GM18870 (cell line): Measurements from ENCODE around the gene HAAO.
A peak's percentile ranks its signal among the peaks of the same experiment; 100 is the strongest.

ENCODE experiments used
- ATAC-seq: cut with Tn5 transposase; IDR thresholded peaks from one replicate; pipeline ENCODE4 v1.9.1; 2021; ENCODE audit warnings: moderate library complexity; ENCODE audit not compliant: unreplicated experiment

HAAO gene

DNA sequence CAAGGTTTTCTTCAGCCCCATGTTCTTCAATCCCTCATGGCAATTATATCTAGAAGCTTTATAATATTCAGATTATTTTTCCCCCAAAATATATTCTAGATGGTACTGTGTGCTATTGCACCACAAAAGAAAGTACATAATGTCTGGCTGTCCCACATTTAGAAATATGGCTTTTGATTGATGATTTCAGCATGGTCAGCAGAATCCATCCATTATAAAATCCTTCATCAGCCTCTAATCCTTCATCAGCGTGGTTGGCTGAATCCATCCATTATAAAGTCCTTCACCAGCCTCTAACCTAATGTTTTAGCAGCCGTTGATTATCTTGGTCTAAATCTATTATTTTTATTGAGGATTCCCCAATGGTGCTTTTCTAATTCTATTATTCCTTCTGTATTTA is 23.3 kb upstream of the HAAO start:
- ATAC-seq: no peak

DNA sequence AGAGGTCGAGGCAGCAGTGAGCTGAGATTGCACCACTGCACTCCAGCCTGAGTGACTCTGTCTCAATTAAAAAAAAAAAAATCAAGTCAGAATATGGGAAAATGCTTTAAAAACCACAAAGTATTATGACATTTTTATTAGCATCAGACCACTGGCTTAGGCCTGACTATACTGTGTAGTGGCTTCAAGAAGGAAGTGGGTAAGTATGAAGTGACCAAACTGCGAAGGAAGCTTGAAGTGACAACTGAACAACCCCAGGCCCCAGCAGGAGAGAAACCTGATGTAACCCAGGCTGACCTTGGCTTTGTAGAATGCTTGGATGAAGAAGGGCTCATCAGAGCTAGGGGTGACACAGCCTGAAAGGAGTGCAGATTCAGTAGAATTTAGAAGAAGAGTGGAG is 21.4 kb upstream of the HAAO start:
- no peak for ATAC-seq

DNA sequence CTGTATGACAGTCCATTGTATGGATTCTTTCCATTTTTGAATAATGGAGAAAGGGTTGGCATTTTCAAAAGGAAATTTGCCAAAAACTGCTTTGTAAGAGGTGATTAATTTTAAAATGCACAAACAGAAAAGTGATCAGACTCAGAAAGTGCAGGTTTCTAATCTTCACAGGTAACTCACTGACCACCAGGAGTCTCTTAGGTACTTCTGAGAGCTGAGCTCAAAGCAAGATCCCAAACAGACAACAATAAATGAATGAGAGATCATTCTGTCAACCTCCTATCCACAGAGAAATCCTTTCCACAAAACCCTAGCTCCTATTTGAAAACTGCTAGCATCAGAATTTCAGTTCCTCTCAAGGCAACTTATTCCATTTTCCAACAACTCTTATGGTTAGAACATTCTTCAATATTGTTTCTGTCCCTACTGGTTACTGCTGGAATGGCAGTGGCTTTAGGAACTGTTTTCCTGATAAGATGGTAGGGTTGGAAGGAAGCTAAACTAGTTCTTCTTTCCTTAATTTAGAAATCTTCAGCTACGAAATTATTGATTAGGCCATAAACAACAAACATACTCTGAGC is 20.6 kb upstream of the HAAO start:
- no peak for ATAC-seq

DNA sequence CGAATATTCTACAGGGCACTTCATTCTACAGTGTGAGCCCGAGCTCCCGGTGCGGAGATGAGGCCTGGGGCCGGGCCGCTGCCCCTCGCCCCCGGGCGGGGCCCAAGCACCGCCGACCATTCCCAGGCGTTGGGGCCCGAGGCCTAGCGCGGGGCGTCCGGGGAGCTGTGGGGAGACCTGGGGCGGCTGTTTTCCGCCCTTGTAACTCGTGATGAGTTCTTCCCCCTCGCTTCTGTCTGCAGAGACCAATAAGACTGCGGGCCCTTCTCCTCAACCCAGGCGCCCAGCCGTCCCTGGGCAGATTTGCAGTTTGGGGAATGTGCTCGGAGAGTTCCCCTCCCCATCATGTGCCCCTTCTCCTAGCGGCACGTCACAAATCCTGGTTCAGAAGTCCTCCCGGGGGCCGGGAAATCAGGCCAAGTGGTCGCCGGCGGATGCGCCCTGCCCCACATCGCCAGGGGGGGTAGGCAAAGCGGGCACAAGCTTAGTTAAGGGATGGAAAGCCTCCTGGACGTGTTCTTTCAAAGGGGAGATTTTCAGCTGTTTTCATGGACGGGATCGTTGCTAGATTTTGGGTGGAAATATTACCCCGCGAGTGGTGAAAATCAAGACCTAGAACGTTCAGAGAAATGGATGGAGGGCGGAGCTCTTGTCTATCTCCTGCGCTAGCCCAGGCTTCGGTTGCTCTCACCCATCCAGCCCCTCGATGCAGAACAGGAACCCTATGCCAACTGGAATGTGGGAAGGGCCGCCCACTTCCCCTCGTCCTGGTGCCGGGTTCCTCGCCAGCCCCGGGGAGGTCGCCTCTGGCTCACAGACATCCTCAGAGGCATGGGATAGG is 18.8 kb upstream of the HAAO start:
- peak; percentile 11 for ATAC-seq

DNA sequence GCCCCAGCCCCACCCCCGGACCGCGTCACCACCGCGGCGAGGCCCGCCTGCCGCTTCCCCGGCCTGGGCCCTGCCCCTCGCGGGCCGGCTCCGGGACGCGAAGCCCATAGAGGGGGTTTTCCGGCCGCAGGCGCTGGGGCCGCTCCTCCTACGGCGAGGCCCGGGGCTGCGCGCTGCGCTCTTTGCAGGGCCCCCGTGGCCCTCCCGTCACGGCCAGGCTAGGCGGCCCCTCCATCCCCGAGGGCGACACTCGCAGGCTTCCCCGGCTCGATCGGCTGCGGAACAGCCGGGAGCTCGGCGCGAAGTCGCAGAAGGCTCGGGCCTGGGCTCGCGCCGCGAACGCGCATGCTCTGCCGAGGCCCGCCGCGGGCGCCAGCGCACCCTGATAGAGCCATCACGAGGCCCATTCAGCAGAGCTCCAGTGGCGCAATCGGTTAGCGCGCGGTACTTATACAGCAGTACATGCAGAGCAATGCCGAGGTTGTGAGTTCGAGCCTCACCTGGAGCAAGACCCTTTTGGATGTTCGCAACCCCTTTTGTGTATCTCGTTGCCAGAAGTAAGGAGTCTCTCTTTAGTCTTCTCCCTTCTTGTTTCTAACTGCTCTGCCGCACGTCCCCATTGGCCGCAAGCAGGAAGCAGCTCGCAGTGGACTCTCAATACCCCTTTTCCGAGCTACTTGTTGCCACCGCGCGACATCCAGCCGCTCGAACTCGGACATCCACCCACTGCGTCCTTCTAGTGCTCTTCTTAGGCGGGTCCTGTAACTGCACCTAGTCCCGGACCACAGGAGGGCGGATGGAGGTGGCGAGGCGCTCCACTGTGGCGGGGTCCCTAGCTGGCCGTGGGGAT is 18.0 kb upstream of the HAAO start:
- ATAC-seq: peak; percentile 74

DNA sequence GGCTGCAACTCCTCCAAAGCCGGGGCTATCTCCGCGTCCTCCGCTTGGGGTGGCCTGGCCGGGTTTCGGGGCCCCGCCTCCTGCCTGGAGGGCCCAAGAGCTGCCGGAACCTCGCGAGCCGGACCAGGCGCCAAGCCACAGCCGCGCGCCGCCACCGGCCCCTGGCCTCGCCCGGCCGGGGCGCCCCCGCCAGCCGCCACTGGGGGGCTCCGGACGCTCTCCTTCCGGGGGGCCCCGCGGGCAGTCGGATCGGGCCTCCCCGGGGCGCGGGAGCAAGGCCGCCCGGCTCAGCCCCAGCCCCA is 17.4 kb upstream of the HAAO start:
- ATAC-seq: peak; percentile 16

DNA sequence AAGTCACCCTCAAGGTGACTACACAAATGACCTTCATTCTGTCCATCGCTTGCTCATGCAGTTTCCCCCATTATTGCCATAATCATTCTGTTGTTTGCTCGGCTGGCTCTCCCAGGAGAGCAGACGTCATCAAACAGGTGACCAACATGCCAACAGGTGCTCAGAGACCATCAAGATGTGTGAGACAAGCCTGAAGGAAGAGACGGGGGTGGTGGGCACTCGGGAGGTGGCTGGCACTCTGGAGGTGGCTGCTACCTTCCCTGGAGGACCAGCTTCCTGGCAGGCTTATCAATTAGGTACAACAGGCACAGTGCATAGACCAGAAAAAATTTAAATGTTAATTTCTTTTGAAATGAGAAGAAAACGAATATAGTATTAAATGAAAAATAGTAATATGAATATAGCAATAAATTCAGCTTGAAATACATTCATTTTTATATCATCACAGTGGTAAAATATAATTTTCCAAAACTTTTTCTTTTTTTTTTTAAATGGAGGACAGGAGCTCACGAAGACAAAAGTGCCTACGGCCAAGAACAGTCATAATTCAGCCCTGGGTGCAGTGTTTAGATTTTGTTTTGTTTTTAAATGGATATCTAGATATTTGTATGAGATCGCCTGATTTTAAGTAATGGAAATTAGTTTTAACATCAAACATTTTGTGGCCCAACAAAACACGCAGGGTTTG is 16.9 kb upstream of the HAAO start:
- no peak for ATAC-seq

DNA sequence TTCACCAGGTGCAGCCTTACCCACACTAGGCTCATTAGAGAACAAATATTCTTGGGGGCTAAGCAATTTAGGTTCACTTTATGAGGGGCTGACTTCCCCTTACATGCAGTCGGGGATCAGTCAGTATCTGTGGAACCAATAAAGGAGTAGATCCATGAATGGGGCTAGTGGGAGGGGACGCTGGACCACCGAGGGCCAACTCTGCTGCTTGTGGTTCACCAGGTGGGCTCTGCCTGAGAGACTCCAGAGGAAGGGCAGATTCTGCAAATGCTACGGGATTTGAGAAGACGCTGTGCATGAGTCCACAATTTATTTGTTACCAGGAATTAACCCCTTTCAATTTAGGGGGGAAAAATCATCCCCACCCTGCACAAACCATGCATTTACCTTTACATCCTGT is 15.9 kb upstream of the HAAO start:
- no peak for ATAC-seq

DNA sequence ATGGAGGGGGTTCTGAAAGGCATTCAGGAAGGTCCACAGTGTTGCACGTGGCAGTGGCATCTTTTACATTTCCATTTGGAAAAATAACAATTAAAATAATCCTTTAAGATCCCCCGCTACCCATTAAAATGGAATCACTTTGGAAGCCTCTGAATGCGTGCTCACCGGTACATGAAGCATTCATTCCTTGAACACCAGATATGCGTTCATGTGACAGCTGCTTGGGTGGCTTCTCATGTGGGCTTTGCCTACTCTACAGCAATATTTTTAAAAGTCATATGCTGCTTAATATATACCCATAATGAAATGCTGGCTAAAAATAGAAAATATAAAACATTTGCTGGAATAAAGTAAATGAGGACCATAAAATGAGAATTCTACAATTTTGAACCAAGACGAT is 14.4 kb upstream of the HAAO start:
- ATAC-seq: no peak

DNA sequence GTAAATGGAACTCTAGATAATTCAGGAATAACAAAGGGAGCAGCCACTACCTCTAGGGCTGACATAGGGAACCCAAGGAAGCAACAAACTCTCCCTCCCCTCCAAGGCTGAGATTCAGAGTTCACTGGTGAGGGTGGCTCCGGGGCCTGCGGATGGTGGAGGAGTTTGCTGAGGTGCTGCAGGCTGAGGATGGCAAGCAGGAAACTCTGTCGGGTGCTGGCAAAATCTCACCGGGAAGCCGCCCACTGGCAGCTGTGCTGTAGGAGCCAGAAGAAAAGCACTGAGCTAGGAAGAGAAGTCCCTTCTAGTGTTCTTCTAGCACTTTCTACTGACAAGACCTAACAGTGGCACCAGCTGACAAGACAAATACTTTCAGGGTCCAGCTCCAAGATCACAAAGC is 12.5 kb upstream of the HAAO start:
- no peak for ATAC-seq

DNA sequence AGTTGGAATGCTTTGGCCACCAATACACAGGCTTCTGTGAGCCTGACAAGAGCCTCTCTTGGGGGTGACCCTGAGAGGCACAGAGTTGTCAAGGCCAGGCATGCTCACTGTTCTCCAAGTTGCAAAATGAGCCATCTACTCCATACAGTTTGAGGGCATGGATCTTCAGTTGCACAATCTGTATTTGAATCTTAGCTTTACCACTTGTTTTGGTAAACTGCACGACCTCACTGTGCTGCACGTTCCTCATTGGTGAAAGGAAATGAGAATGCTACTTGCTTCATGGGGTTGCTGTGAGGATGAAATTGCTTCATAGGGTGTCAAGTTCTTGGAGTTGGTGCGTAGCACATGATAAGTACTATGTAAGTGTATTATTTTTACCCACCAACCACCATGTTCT is 12.0 kb upstream of the HAAO start:
- no peak for ATAC-seq

DNA sequence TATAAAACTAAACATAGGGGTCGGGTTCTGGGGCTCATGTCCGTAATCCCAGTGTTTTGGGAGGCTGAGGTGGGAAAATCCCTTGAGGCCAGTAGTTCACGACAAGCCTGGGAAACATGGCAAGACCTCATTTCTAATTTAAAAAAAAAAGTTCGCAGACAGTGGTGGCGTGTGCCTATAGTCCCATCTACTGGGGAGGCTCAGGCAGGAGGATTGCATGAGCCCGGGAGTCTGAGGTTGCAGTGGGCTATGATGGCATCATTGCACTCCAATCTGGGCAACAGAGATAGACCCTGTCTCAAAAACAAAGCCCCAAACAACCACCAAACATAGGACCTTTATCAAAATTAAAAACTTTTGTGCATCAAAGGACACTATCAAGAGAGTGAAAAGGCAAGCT is 9.8 kb upstream of the HAAO start:
- no peak for ATAC-seq

DNA sequence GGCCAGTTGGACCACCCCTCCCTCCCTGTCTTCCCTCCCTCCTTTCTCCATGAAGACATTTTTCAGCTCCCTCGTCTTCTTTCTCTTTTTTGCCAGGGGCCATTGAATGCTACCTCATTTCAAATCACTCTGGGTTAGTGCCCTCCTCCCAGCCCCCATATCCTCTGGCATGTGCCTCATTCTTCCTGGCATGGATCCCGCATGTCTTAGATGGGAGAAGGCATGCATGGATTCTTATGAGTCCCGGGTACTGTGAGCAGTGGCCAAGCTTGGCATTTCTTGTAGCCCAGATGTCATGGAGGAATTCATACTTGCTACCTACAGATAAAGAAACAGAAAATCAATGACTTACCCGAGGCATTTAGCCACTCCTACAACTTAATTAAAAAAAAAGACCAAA is 9.0 kb upstream of the HAAO start:
- no peak for ATAC-seq

DNA sequence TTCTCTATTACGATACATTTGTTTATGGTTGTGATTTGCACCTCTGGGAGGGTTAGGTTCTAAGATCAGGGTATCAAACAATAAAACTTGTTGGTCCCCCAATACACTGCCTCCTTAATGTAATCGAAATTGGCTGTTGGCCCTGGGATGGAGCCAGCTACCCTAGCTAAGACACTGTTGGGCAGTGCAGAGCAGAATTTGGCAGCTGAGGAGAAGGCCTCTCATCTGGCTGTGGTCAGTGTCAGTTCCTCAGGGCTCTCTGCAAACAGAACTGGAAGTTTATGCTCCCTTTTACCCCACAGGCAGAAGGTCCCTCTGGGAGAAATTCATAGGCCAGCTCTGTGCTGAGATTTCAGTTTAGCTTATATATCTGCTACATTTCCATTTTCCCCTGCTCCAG is 8.6 kb upstream of the HAAO start:
- no peak for ATAC-seq

DNA sequence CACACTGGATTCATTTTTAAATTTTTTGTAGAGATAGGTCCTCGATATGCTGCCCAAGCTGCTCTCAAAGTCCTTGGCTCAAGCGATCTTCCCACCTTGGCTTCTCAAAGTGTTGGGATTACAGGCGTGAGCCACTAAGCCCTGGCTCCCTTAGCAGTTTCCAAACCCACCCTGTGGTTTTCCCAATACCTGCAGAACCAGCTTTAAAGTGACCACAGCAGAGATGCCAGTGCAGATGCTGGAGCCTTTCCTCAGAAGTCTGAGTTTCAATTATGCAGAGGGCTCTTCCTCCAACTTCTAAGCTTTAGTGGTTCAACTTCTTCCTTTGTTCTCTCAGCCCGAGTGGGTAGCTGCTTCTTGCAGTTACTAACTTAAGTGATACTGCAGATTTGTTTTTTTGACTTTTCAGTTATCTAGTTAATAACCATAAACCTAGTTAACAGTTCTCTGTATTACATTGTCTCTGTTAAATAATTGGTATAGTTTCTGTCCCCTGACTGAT is 8.1 kb upstream of the HAAO start:
- ATAC-seq: no peak

DNA sequence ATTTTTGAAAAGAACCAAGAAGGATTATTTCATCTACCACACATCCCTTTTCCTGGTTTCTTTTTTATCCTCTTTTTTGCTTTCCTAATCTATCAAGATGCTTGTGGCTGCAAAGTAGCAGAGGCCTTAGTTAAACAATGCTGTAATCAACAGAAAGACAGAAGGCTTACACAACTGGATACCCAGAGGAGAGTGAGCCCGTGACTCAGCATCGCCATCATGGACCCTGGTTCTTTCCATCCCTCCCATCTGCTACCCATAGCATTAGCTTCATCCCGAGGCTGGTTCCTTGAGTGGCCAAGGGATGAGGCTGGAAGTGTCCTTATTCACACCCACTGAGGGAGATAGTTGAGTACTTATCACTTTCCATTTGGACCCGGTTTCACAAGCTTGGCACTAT is 7.5 kb upstream of the HAAO start:
- ATAC-seq: no peak

DNA sequence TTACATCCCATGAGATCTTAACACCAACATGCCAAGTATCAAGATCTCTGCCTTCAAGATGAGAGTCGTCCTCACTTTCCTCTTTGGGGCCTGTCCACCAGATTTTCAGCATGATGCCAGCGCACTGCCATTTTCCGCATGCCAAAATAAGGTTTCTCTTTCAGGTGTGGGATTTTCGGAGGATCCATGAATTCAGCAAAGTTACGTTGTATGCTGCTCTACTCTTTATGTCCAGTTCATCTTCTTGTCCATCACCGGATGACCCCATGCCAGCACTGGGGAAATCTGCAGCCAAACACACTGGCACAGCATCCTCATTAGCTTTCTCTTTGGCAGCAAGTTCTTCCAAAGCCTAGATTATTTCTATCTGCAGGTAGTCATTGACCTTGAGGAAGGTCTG is 4.9 kb upstream of the HAAO start:
- ATAC-seq: no peak

DNA sequence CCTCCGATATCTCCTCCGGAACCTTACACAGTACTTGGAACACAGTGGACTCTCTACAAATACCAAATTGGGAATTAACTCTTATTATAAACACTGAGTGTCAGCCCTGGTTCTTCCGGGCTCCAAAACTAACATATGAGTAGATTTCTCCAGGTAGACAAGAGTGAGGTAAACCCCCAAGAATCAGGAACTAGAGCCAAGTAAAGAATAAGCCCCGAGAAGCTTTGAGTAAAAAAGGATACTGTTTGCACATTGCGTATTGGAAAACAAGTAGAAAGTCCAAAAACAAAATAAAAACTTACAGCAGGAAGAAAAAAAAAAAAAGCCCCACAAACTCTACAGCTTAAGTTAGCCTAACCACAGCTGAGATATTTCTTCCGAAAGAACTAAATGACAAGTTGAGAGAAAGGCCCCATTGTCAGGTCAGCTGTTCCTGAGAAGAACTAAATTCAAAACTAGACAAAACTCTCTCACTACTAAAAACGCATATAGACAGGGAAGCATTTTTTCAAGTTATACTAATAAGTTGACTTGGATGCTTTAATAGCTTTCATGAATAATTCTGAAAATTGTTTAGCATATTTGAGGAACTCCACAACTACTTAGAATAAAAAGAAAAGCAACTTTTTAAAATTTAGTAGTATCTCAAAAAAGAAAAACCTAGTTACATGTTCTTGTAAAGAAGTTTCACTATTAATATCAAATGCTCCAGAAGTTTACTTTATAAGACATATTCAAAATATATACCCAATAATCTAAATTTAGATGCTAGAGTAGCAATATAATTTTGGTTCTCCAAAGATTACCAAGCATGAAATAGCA is 4.3 kb upstream of the HAAO start:
- ATAC-seq: no peak

DNA sequence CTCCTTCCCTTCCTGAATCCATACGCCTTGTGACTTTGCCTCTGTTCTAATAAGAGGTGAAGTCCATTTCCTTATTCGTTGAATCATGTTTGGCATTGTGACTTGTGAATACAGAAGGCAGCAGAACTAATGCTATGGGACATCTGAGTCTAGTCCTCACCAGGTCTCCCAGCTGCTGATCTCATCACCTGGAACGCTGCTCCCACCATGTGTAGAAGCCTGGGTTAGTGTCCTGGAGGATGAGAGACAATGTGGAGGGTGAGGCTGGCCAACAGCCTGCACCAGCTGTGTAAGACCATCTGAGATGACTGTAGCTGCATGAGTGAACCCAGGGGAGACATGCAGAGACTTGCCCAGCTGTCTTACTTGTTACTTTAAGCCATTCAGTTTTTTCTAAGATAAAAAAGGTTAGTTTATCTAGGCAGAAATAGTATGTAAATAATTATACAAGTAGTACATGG is 3.5 kb upstream of the HAAO start:
- peak; percentile 35 for ATAC-seq

DNA sequence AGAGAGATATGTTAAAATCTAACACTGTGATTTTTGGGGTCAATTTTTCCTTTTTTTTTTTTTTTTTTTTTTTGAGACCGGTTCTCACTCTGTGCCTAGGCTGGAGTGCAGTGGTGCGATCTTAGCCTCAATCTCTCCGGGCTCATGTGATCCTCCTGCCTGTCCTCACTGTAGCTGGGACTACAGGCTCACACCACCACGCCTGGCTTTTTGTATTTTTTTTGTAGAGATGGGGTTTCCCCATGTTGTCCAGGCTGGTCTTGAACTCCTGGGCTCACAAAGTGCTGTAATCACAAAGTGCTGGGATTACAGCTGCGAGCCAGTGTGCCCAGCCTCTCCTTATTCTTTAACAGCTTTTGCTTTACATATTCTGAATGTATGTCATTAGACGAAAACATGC is 2.9 kb upstream of the HAAO start:
- no peak for ATAC-seq
